HEK293 (cell line): ENCODE results near the gene FAM9A.

Source experiments
- KLF1 ChIP-seq: fragments of 450-650 bp; formaldehyde crosslinking; IDR thresholded peaks from 2 replicates; pipeline ENCODE4 v1.5.1; 2016; ENCODE audit warnings: missing biosample characterization, missing genetic modification characterization
- SP2 ChIP-seq: fragments of 450-650 bp; formaldehyde crosslinking; IDR thresholded peaks from 2 replicates; pipeline ENCODE4 v1.5.1; 2016; ENCODE audit warnings: missing biosample characterization, missing genetic modification characterization
- ZBTB17 ChIP-seq: fragments of 450-650 bp; formaldehyde crosslinking; IDR thresholded peaks from 2 replicates; pipeline ENCODE4 v1.5.1; 2016; ENCODE audit warnings: missing biosample characterization, missing genetic modification characterization
- ZNF24 ChIP-seq: fragments of 450-650 bp; formaldehyde crosslinking; IDR thresholded peaks from 2 replicates; pipeline ENCODE4 v1.5.1; 2016; ENCODE audit warnings: missing biosample characterization, missing genetic modification characterization
- ZNF274 ChIP-seq, 2 experiments: fragments of 200-500 bp in 1 of 2; fragments of 450-650 bp in 1 of 2; sonication (Bioruptor generic) in 1 of 2; formaldehyde crosslinking in 1 of 2; IDR thresholded peaks; 2 replicates each; pipeline versions ENCODE4 v1.5.1 to v1.6.1; 2014 to 2016; ENCODE audit warnings: borderline replicate concordance in 1 of 2, inconsistent platforms in 1 of 2, low read length in 1 of 2, missing biosample characterization in 1 of 2, missing genetic modification characterization in 1 of 2
- ZNF292 ChIP-seq: fragments of 450-650 bp; formaldehyde crosslinking; IDR thresholded peaks from 2 replicates; pipeline ENCODE4 v1.5.1; 2016; ENCODE audit warnings: low read depth, missing biosample characterization, missing genetic modification characterization, borderline replicate concordance
- ZNF335 ChIP-seq: fragments of 450-650 bp; formaldehyde crosslinking; conservative IDR thresholded peaks from 2 replicates; pipeline ENCODE4 v1.5.1; 2016; ENCODE audit warnings: missing biosample characterization, missing genetic modification characterization
- ZNF514 ChIP-seq: fragments of 450-650 bp; formaldehyde crosslinking; IDR thresholded peaks from 2 replicates; pipeline ENCODE4 v1.5.1; 2016; ENCODE audit warnings: missing biosample characterization, missing genetic modification characterization
- TF ChIP-seq, protein P1 (sequence below): fragments of 450-650 bp; formaldehyde crosslinking; IDR thresholded peaks from 2 replicates; pipeline ENCODE4 v1.5.1; 2016; ENCODE audit warnings: missing biosample characterization, missing genetic modification characterization
- TF ChIP-seq, protein P2 (sequence below): fragments of 450-650 bp; formaldehyde crosslinking; IDR thresholded peaks from 2 replicates; pipeline ENCODE4 v1.5.1; 2016; ENCODE audit warnings: missing biosample characterization, missing genetic modification characterization
- TF ChIP-seq, protein P3 (sequence below): IDR thresholded peaks from 2 replicates; pipeline ENCODE4 v1.6.1; 2011; ENCODE audit warnings: mild to moderate bottlenecking, low read depth, low read length, borderline replicate concordance

DNA sequence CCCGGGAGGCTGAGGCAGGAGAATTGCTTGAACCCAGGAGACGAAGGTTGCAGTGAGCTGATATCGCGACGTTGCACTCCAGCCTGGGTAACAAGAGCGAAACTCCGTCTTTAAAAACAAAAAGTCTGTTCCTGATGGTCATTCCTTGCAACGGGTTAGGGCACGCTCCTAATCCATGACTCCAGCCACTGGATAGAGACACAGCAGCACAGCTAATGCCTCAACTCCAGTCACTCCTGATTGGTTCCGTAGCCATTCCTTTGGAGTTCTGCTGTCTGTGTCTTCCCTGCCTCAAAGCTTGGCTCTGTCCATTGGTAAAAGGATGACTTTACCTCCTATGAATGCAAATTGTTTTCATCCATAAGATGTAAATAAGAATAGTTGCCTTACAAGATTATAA is 44.3 kb upstream of the FAM9A start:
- TF ChIP-seq ZNF274 (IDR thresholded peaks at IDR 0.05; ENCODE audit: low read length) (no peak), ZNF274 (tag by site-specific recombination; IDR thresholded peaks at IDR 0.05; ENCODE audit: borderline replicate concordance) (no peak), ZNF514 (tag by site-specific recombination) (no peak), SP2 (no peak), KLF1 (tag by site-specific recombination) (no peak), ZNF335 (no peak), ZNF24 (tag by site-specific recombination) (no peak), ZBTB17 (no peak), ZNF292 (no peak)
- TF ChIP-seq, protein P1, sequence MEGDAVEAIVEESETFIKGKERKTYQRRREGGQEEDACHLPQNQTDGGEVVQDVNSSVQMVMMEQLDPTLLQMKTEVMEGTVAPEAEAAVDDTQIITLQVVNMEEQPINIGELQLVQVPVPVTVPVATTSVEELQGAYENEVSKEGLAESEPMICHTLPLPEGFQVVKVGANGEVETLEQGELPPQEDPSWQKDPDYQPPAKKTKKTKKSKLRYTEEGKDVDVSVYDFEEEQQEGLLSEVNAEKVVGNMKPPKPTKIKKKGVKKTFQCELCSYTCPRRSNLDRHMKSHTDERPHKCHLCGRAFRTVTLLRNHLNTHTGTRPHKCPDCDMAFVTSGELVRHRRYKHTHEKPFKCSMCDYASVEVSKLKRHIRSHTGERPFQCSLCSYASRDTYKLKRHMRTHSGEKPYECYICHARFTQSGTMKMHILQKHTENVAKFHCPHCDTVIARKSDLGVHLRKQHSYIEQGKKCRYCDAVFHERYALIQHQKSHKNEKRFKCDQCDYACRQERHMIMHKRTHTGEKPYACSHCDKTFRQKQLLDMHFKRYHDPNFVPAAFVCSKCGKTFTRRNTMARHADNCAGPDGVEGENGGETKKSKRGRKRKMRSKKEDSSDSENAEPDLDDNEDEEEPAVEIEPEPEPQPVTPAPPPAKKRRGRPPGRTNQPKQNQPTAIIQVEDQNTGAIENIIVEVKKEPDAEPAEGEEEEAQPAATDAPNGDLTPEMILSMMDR, result no peak
- TF ChIP-seq, protein P2, sequence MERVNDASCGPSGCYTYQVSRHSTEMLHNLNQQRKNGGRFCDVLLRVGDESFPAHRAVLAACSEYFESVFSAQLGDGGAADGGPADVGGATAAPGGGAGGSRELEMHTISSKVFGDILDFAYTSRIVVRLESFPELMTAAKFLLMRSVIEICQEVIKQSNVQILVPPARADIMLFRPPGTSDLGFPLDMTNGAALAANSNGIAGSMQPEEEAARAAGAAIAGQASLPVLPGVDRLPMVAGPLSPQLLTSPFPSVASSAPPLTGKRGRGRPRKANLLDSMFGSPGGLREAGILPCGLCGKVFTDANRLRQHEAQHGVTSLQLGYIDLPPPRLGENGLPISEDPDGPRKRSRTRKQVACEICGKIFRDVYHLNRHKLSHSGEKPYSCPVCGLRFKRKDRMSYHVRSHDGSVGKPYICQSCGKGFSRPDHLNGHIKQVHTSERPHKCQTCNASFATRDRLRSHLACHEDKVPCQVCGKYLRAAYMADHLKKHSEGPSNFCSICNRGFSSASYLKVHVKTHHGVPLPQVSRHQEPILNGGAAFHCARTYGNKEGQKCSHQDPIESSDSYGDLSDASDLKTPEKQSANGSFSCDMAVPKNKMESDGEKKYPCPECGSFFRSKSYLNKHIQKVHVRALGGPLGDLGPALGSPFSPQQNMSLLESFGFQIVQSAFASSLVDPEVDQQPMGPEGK (tag by site-specific recombination), result no peak
- TF ChIP-seq, protein P3, sequence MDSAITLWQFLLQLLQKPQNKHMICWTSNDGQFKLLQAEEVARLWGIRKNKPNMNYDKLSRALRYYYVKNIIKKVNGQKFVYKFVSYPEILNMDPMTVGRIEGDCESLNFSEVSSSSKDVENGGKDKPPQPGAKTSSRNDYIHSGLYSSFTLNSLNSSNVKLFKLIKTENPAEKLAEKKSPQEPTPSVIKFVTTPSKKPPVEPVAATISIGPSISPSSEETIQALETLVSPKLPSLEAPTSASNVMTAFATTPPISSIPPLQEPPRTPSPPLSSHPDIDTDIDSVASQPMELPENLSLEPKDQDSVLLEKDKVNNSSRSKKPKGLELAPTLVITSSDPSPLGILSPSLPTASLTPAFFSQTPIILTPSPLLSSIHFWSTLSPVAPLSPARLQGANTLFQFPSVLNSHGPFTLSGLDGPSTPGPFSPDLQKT, result no peak
